ENCODE measurements around the gene CFAP45. TPM values are rescaled to one million over a fixed set of nuclear protein-coding genes. Genes with fewer than 3 reads are reported as not detected.
"Not testable (repeated sequence)": the region's sequence is repeated elsewhere in the genome, so short reads cannot be mapped to it uniquely, and the experiment has no call there.

CFAP45 gene
- total RNA-seq, 1 donor from 2014 or later: 1.8 TPM

DNA sequence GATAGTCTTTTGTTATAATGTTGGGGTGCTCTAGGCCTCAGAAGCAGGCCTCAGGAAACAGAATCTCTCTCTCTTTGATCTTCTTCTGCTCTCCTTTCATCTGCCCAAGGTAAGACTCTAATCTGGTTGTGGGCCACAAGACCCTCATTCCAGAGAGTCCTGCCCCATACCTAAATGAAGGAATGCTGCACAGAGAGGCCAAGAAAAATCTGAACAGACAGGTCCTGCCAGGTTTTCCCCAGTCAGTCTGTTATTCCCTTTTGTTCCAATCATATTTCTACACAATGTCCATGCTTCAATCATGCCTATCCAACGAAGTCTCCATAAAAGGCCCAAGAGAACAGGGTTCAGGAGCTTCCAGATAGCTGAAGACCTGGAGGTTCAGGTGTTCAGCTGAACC is 7.0 kb upstream of the CFAP45 start:
- intact Hi-C loops (cut with micrococcal nuclease): no loop called here
- Mint-ChIP-seq H3K4me3 (no peak overlapping the region), H3K36me3 (ENCODE audit: low read depth) (no peaks in the 10 kb centered on the region), H3K27me3 (no peaks in the 10 kb centered on the region), H3K4me1 (peaks cover 23% of the 10 kb centered on the region), H3K9me3 (no peaks in the 10 kb centered on the region), H3K27ac (no peak overlapping the region)
- no peak for ATAC-seq (ENCODE audit: low read depth)
- no peak for DNase-seq
- ChIA-PET POLR2A (no interaction called here), CTCF (interaction anchor here (1.4 to 1.9 kb wide), 2 partner anchors 15 to 108 kb away, joined by 3 to 5 read pairs; no protein-coding TSS in a partner anchor)
- TF ChIP-seq, protein P1, sequence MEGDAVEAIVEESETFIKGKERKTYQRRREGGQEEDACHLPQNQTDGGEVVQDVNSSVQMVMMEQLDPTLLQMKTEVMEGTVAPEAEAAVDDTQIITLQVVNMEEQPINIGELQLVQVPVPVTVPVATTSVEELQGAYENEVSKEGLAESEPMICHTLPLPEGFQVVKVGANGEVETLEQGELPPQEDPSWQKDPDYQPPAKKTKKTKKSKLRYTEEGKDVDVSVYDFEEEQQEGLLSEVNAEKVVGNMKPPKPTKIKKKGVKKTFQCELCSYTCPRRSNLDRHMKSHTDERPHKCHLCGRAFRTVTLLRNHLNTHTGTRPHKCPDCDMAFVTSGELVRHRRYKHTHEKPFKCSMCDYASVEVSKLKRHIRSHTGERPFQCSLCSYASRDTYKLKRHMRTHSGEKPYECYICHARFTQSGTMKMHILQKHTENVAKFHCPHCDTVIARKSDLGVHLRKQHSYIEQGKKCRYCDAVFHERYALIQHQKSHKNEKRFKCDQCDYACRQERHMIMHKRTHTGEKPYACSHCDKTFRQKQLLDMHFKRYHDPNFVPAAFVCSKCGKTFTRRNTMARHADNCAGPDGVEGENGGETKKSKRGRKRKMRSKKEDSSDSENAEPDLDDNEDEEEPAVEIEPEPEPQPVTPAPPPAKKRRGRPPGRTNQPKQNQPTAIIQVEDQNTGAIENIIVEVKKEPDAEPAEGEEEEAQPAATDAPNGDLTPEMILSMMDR (IDR thresholded peaks at IDR 0.05): no peak

DNA sequence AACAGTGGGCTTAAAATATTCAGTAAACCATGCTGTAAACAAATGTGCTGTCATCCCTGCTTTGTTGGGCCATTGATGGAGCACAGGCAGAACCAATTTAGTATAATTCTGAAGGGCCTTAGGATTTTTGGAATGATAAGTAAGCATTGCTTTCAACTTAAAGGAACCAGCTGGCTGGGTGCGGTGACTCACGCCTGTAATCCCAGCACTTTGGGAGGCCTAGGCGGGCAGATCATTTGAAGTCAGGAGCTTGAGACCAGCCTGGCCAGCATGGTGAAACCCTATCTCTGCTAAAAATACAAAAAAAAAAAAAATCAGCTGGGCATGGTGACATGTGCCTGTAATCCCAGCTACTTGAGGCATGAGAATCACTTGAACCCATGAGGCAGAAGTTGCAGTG is 4.1 kb upstream of the CFAP45 start:
- H3K36me3 Mint-ChIP-seq (ENCODE audit: low read depth); H3K4me3 Mint-ChIP-seq; ATAC-seq (ENCODE audit: low read depth); intact Hi-C loops (cut with micrococcal nuclease); H3K27ac Mint-ChIP-seq; H3K9me3 Mint-ChIP-seq; H3K4me1 Mint-ChIP-seq; CTCF ChIA-PET; H3K27me3 Mint-ChIP-seq; POLR2A ChIA-PET; DNase-seq: not testable (repeated sequence)

DNA sequence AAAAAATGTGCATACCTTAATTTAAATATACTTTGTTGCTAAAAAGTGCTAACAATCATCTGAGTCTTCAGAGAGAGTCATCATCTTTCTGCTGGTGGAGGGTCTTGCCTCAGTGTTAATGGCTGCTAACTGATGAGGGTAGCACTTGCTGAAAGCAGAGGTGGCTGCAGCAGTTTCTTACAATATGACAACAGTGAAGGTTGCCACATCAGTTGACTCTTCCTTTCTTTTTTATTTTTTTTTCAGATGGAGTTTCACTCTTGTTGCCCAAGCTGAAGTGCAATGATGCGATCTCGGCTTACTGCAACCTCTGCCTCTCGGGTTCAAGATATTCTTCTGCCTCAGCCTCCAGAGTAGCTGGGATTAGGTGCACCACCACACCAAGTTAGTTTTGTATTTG is 2.6 kb upstream of the CFAP45 start:
- H3K27ac Mint-ChIP-seq: no peak overlapping the region
- POLR2A ChIA-PET: no interaction called here

DNA sequence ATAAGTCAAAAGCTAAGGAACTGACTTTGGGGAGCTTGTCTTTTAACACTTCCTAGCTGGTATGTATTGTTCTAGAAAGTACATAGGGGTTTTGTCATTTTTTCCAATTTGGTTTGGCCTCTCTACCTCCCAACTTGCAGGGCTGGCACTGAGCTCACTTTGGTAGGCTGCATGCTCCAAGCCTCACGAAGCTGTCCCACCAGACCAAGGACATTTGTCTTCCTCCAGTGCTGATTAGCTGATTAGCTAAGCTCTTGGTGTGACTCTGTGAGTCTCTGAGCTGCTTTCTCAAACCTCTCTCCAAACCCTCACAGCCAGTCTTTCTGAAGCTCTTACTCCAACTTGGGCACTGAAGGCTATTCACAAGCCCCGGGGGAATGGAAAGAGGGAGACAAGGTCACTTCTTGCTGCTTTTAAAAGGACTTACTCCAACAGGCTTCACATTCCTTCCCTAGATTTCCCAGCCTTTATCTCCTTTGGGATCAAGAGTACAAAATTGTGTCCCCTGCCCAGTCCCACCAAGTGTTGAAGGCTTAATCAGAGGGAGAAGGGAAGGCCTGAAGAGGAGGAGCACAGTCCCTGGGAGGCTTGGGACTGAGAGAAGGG is 893 bp upstream of the CFAP45 start:
- POLR2A ChIA-PET: no interaction called here
- intact Hi-C loops (cut with micrococcal nuclease): no loop called here
- DNase-seq (no peak), ATAC-seq (ENCODE audit: low read depth) (no peak)
- H3K9me3 Mint-ChIP-seq: no peaks in the 10 kb centered on the region
- no peaks in the 10 kb centered on the region for H3K27me3 Mint-ChIP-seq
- H3K4me3 Mint-ChIP-seq: no peak overlapping the region
- peaks cover 10% of the 10 kb centered on the region for H3K4me1 Mint-ChIP-seq
- CTCF ChIA-PET: no interaction called here
- TF ChIP-seq, protein P1 (IDR thresholded peaks at IDR 0.05): no peak
- H3K36me3 Mint-ChIP-seq (ENCODE audit: low read depth): no peaks in the 10 kb centered on the region
- H3K27ac Mint-ChIP-seq: no peak overlapping the region

More for the DNA sequence above, 2.6 kb upstream of the CFAP45 start:
- Mint-ChIP-seq H3K36me3 (ENCODE audit: low read depth) (no peaks in the 10 kb centered on the region), H3K4me1 (peaks cover 10% of the 10 kb centered on the region), H3K27me3 (no peaks in the 10 kb centered on the region), H3K9me3 (no peaks in the 10 kb centered on the region), H3K4me3 (no peak overlapping the region)
- ATAC-seq (ENCODE audit: low read depth): no peak
- no peak for DNase-seq
- intact Hi-C loops (cut with micrococcal nuclease): no loop called here
- CTCF ChIA-PET: no interaction called here
- TF ChIP-seq, protein P1 (IDR thresholded peaks at IDR 0.05): no peak

DNA sequence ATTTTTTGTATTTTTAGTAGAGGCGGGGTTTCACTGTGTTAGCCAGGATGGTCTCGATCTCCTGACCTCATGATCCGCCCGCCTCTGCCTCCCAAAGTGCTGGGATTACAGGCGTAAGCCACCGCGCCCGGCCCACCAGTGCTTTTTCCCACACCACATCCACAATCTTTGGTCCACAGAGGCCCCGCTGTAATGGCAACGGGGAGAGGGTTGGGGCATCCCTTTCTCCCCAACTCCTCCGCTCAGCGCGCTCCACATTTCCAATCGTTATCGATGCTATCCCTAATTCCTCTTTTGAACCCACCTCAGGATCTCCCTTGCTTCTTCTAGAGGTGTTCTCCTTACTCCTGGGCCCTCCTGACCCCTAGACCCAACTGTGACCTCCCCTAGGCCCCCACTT is 331 bp downstream of the CFAP45 start:
- ATAC-seq (ENCODE audit: low read depth); H3K4me3 Mint-ChIP-seq; H3K27ac Mint-ChIP-seq; H3K27me3 Mint-ChIP-seq; H3K9me3 Mint-ChIP-seq; CTCF ChIA-PET; intact Hi-C loops (cut with micrococcal nuclease); H3K36me3 Mint-ChIP-seq (ENCODE audit: low read depth); DNase-seq: not testable (repeated sequence)
- POLR2A ChIA-PET: interaction anchor here (0.6 kb wide), 1 partner anchor 17 kb away, joined by 9 read pairs; no protein-coding TSS in a partner anchor
- peaks cover 10% of the 10 kb centered on the region for H3K4me1 Mint-ChIP-seq

DNA sequence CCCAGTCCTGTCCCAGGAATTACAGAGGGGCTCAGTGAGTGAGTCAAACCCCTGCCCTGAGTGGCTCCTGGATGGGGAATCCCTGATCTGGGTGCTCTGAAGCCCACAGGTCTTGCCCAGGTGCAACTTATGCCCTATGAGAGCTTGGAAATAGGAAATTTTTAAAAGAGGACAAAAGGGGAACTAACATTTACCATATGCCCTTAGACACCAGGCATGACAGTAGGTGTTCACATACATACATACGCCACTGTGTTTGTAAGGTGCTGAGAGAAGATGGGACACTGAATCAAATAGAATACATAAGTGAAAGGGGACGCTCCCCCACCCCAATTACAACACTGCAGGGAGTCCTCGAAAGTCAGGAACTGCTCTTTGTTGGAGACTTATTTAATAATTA is 1.4 kb downstream of the CFAP45 start:
- no peak for DNase-seq
- TF ChIP-seq, protein P1 (IDR thresholded peaks at IDR 0.05): no peak
- H3K27me3 Mint-ChIP-seq: no peaks in the 10 kb centered on the region
- intact Hi-C loops (cut with micrococcal nuclease): no loop called here
- ChIA-PET CTCF (no interaction called here), POLR2A (no interaction called here)
- no peaks in the 10 kb centered on the region for H3K9me3 Mint-ChIP-seq
- H3K4me3 Mint-ChIP-seq: no peak overlapping the region
- ATAC-seq (ENCODE audit: low read depth): no peak
- peaks cover 10% of the 10 kb centered on the region for H3K4me1 Mint-ChIP-seq
- no peaks in the 10 kb centered on the region for H3K36me3 Mint-ChIP-seq (ENCODE audit: low read depth)
- no peak overlapping the region for H3K27ac Mint-ChIP-seq
